Activated CD4-positive, alpha-beta T cell treated with anti-CD3 and anti-CD28 coated beads, Interleukin-2, amount 50 U/mL, for 4 hours (primary cell): ENCODE results near the gene FOLH1.
"Not testable (repeated sequence)": the region's sequence is repeated elsewhere in the genome, so short reads cannot be mapped to it uniquely, and the experiment has no call there.

Source experiments
- DNase-seq, 2 experiments: peaks; one replicate each; pipeline ENCODE4 v3.0.0-alpha.2; 2020

The FOLH1 gene

DNA sequence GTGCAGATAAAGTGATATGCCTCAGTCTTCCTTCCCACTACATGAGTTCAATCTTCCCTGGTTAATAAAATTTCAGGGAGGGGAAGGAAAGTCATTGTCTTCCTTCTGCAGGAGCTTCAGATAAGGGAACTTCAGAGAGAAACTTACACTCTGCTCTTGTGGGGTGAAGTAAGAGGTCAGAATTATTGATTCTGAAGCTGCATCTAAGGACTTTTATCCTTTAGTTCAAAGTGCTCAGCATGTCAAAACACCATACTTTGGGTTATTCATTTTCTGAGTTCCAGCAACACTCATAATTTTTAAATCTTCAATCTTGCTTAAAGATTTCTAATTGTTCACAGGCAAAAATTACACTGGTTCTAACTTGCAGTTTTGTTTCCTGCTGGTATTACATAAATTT is 33.0 kb downstream of the FOLH1 start:
- DNase-seq = not testable (repeated sequence)

DNA sequence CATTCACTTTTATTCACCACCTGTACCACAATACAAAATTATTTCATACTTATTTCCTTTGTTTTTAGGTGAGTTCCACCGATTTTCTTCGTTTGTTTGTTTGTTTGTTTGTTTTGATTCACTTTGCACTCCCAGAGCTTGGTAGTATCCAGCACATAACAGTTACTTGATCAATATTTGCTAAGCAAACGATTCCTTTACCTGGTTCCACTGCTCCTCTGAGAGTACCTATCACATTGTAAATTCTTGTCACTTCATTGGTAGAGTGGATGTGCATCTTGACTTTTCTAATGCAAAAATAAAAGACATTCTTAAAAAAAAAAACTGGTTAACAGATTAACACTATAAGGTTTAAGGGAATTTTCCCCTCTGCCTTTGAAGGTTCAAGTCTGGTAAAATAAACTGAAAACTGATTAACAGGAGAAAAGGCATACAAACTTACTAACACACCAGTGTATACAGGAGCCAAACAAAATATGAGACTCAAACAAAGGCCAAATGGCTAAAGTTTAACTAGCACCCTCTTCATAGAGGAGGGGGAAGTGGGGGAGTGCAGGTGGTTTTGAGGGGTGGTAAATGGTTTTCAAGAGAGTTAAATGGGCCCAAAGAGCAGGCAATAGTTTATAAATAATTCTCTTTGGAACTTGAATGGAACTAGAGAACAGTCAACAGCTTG is 33.6 kb downstream of the FOLH1 start:
- DNase-seq = not testable (repeated sequence)

DNA sequence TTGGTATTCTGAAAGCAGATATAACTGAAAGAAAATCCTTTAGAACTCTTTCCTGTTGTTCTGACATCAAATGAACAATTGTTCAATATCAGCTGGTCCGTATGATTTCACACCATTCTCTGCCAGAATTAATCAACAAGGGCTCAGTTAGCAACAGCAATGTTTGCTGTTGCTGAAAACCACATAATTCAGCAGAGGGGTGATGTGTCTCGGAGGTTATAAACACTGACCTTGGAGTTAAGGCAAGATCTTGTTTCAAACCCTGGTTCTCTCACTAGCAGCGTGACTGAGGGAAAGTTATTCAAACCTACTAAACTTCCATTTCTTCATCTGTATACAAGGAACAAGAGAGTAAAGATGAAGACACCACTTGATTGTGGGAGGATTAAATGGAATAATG is 36.8 kb downstream of the FOLH1 start:
- DNase-seq = not testable (repeated sequence)

DNA sequence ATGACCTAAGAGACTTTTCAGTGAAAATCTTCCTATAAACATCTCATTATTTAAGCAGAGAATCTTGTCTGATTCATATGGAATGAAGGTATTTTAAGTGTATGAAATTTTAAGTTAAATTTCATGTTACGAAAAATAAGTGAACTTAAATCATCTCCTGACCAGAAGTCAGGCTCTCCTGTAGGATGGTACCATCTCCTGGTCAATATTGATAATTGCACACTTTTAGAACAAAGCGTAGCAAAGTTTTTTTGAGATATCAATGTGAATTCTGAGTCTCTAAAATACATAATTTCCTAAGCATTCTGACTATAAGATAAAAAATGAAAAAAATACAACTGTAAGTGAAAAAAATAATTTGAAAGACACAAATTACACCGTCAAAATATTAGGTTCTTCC is 38.8 kb downstream of the FOLH1 start:
- not testable (repeated sequence) for DNase-seq

DNA sequence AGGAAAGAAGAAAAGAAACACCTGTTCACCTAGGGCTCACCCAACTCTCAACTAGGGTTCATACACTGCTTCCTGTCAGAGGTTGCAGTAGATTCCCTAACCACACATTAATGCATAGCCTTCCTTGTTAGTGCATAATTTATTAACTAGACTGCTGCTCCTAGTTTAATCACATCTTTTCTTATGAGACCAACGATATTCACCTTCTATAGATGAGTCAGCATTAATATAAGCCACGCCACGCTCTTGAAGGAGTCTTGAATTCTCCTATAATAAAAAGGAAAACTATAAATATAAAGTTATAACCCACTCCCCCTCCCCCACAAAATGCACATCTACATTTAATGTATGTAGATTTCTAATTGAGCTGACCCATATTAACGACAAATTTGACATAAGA is 39.4 kb downstream of the FOLH1 start:
- not testable (repeated sequence) for DNase-seq

DNA sequence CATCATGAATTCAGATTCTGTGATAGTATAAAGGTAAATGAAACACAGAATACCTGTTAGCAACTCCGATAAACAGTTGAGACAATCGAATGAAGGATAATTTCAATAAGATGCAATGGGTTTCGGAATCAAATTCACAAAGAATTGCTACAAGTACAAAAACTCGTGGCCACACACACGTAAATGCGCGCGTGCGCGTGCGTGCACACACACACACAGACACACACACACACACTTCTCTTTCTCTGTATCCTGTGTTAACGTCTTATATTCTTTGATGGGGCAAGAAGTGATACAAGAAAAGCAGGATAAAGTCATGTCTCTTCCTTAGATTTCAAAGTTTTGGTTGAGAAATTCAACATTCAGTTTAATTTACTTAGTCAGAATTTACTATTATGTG is 57.2 kb downstream of the FOLH1 start:
- no peak for DNase-seq

DNA sequence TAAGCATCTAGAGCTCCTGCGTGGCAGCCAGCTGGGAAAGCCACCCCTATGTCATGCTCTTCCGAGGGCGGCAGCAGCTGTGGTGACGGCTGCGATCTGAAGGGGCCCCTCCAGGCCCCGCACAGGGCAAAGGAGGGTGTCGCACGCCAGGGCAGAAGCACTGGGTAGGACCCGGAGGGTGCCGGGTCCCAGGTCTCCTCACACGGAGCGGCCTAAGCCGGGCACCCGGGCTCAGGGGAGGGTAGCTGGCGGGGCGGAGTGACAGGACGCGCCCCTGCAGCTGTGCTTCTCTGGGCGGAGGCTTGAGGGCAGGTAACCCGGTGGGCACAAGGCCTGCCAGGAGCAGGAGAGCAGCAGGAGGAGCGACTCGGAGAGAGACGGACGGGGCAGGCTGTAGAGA is 106.0 kb downstream of the FOLH1 start:
- DNase-seq = not testable (repeated sequence)
